ENCODE measurements around the gene KXD1. TPM values are rescaled to one million over a fixed set of nuclear protein-coding genes. Genes with fewer than 3 reads are reported as not detected.
"Not testable (repeated sequence)": the region's sequence is repeated elsewhere in the genome, so short reads cannot be mapped to it uniquely, and the experiment has no call there.

Gene KXD1
- total RNA-seq, 1 experiment from 2014 or later: 138 TPM

DNA sequence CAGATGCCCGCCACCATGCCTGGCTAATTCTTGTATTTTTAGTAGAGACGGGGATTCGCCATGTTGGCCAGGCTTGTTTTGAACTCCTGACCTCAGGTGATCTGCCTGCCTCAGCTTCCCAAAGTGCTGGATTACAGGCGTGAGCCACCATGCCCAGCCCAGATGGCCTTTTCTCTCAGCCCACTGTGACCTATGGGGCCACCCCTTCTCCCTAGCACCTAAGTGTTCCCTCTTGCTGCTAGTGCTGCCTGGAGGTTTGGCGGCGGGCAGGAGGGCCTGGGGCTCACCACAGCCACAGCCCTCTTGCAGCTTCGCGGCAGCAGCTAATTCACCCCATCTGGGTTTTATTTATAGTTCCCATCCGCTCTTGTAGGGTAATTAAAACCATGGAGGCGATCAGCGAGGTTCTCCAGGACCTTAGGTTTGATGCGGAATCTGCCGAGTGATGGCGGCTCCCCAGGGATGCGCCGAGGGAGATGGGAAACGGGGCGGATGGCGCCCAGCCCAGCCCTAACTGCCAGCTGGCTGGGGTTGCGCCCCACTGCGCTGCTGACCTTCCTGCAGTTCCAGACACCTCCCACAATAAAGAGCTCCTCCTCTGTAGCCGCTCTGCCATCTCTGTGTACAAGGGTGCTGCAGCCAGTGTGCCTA lies 34.2 kb downstream of the KXD1 start:
- no peak overlapping the region for H3K18ac ChIP-seq (ENCODE audit: insufficient read length, low read depth, low read length)
- H3K4me3 Mint-ChIP-seq: peak overlapping the region in 1 of 2 experiments; percentile 65; a peak in 2 of 5 replicates
- no peaks in the 10 kb centered on the region for H3K79me2 ChIP-seq (ENCODE audit: insufficient read depth, low read length)
- H3K36me3 Mint-ChIP-seq (ENCODE audit: insufficient read depth in 1 of 3, low read depth in 3 of 3): peaks cover 3 to 16% (median 5%) of the 10 kb centered on the region in 3 experiments; a peak in 5 of 7 replicates
- H3K9me3 Mint-ChIP-seq: no peaks in the 10 kb centered on the region; a peak in 1 of 5 replicates
- no peak overlapping the region for H2AK5ac ChIP-seq (ENCODE audit: insufficient read length, low read length)
- H3K56ac ChIP-seq (ENCODE audit: insufficient read length, low read depth, low read length): no peak overlapping the region
- no peaks in the 10 kb centered on the region for H3K27me3 ChIP-seq (ENCODE audit: insufficient read depth, low read length)
- H4K5ac ChIP-seq (ENCODE audit: insufficient read length, low read depth, low read length): no peak overlapping the region
- DNase-seq: no peak
- H2BK120ac ChIP-seq (ENCODE audit: low read depth, low read length, poor library complexity, severe bottlenecking): no peak overlapping the region
- TF ChIP-seq, protein P1, sequence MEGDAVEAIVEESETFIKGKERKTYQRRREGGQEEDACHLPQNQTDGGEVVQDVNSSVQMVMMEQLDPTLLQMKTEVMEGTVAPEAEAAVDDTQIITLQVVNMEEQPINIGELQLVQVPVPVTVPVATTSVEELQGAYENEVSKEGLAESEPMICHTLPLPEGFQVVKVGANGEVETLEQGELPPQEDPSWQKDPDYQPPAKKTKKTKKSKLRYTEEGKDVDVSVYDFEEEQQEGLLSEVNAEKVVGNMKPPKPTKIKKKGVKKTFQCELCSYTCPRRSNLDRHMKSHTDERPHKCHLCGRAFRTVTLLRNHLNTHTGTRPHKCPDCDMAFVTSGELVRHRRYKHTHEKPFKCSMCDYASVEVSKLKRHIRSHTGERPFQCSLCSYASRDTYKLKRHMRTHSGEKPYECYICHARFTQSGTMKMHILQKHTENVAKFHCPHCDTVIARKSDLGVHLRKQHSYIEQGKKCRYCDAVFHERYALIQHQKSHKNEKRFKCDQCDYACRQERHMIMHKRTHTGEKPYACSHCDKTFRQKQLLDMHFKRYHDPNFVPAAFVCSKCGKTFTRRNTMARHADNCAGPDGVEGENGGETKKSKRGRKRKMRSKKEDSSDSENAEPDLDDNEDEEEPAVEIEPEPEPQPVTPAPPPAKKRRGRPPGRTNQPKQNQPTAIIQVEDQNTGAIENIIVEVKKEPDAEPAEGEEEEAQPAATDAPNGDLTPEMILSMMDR (conservative IDR thresholded peaks at IDR 0.05): no peak
- WGBS (ENCODE audit: extremely low coverage, insufficient read length, low lambda C conversion rate): no CpG with 5 or more reads among the region's 22 CpGs
- H3K27ac ChIP-seq (ENCODE audit: insufficient read length, low read depth, low read length): no peak overlapping the region
- H2BK12ac ChIP-seq (ENCODE audit: insufficient read length, low read depth, low read length): no peak overlapping the region
- H3K4me2 ChIP-seq (ENCODE audit: insufficient read depth, insufficient read length, low read length): no peak overlapping the region
- H4K8ac ChIP-seq (replicated peaks; ENCODE audit: insufficient read length, low read depth, low read length): no peak overlapping the region
- H2AFZ ChIP-seq (ENCODE audit: low read length): no peak overlapping the region
- H4K91ac ChIP-seq (ENCODE audit: insufficient read length, low read depth, low read length): no peak overlapping the region
- no peak overlapping the region for H2BK5ac ChIP-seq (ENCODE audit: insufficient read length, low read length)
- no peak overlapping the region for H3K4ac ChIP-seq (ENCODE audit: low read depth, low read length)
- no peak overlapping the region for H3T11ph ChIP-seq (ENCODE audit: low read length)
- H3K9me3 ChIP-seq (ENCODE audit: control insufficient read depth, low read depth, low read length): no peaks in the 10 kb centered on the region
- peaks cover 28% of the 10 kb centered on the region for H3K23me2 ChIP-seq (ENCODE audit: insufficient read length, low read depth, low read length, poor library complexity, severe bottlenecking)
- no peak overlapping the region for H2BK20ac ChIP-seq (ENCODE audit: low read depth, low read length, poor library complexity, severe bottlenecking)
- no peak overlapping the region for H3K27ac Mint-ChIP-seq
- H3K4me1 ChIP-seq (ENCODE audit: insufficient read depth, low read length): peaks cover 8% of the 10 kb centered on the region; the same call in 1 of the 2 replicates
- H3K79me1 ChIP-seq (ENCODE audit: insufficient read depth, low read depth, low read length, poor library complexity, severe bottlenecking): no peaks in the 10 kb centered on the region
- H3K9ac ChIP-seq (ENCODE audit: extremely low read depth, insufficient read length, low read length): no peak overlapping the region
- no peak overlapping the region for H2BK15ac ChIP-seq (ENCODE audit: low read depth, low read length)
- peaks cover 11% of the 10 kb centered on the region for H3K27me3 Mint-ChIP-seq (ENCODE audit: low read depth)
- H4K20me1 ChIP-seq (ENCODE audit: control insufficient read depth, insufficient read depth, insufficient read length): no peaks in the 10 kb centered on the region
- peaks cover 45 to 49% of the 10 kb centered on the region in 2 experiments for H3K4me1 Mint-ChIP-seq
- no peak overlapping the region for H3K14ac ChIP-seq (ENCODE audit: insufficient read depth, low read length)
- H3K23ac ChIP-seq (ENCODE audit: insufficient read length, low read depth, low read length): no peak overlapping the region

DNA sequence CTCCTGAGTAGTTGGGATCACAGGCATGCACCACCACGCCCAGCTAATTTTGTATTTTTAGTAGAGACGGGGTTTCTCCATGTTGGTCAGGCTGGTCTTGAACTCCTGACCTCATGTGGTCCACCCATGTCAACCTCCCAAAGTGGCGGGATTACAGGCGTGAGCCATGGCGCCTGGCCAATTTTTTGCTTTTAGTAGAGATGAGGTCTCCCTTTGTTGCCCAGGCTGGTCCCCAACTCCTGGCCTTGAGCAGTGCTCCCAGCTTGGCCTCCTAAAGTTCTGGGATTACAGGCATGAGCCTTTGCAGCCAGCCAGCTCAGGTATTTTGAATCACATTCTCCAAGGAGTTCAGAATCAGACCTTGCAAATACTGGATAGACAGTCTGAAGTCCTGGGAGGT lies 35.1 kb downstream of the KXD1 start:
- H3K9ac ChIP-seq (ENCODE audit: extremely low read depth, insufficient read length, low read length); H2BK5ac ChIP-seq (ENCODE audit: insufficient read length, low read length); H3K56ac ChIP-seq (ENCODE audit: insufficient read length, low read depth, low read length); H3K79me1 ChIP-seq (ENCODE audit: insufficient read depth, low read depth, low read length, poor library complexity, severe bottlenecking); H2BK15ac ChIP-seq (ENCODE audit: low read depth, low read length); H4K5ac ChIP-seq (ENCODE audit: insufficient read length, low read depth, low read length); H3K14ac ChIP-seq (ENCODE audit: insufficient read depth, low read length); H3K79me2 ChIP-seq (ENCODE audit: insufficient read depth, low read length); H3K9me3 Mint-ChIP-seq; H4K91ac ChIP-seq (ENCODE audit: insufficient read length, low read depth, low read length); H3T11ph ChIP-seq (ENCODE audit: low read length); H4K8ac ChIP-seq (replicated peaks; ENCODE audit: insufficient read length, low read depth, low read length); DNase-seq; H4K20me1 ChIP-seq (ENCODE audit: control insufficient read depth, insufficient read depth, insufficient read length); H3K27me3 ChIP-seq (ENCODE audit: insufficient read depth, low read length); H3K23ac ChIP-seq (ENCODE audit: insufficient read length, low read depth, low read length); H3K4ac ChIP-seq (ENCODE audit: low read depth, low read length); H2AFZ ChIP-seq (ENCODE audit: low read length); H3K9me3 ChIP-seq (ENCODE audit: control insufficient read depth, low read depth, low read length); H3K27ac ChIP-seq (ENCODE audit: insufficient read length, low read depth, low read length); H2BK12ac ChIP-seq (ENCODE audit: insufficient read length, low read depth, low read length); H3K18ac ChIP-seq (ENCODE audit: insufficient read length, low read depth, low read length); H2BK120ac ChIP-seq (ENCODE audit: low read depth, low read length, poor library complexity, severe bottlenecking); H2BK20ac ChIP-seq (ENCODE audit: low read depth, low read length, poor library complexity, severe bottlenecking); H3K4me2 ChIP-seq (ENCODE audit: insufficient read depth, insufficient read length, low read length); H3K27ac Mint-ChIP-seq; H2AK5ac ChIP-seq (ENCODE audit: insufficient read length, low read length); H3K4me1 ChIP-seq (ENCODE audit: insufficient read depth, low read length): not testable (repeated sequence)
- Mint-ChIP-seq H3K27me3 (ENCODE audit: low read depth) (peaks cover 11% of the 10 kb centered on the region), H3K36me3 (ENCODE audit: insufficient read depth in 1 of 3, low read depth in 3 of 3) (peaks cover 3 to 16% (median 5%) of the 10 kb centered on the region in 3 experiments; a peak in 5 of 7 replicates), H3K4me3 (peak overlapping the region in 1 of 2 experiments; percentile 77; a peak in 3 of 5 replicates), H3K4me1 (peaks cover 47 to 52% of the 10 kb centered on the region in 2 experiments)
- peaks cover 28% of the 10 kb centered on the region for H3K23me2 ChIP-seq (ENCODE audit: insufficient read length, low read depth, low read length, poor library complexity, severe bottlenecking)
- no CpG with 5 or more reads among the region's 5 CpGs for WGBS (ENCODE audit: extremely low coverage, insufficient read length, low lambda C conversion rate)
